Type B pancreatic cell (in vitro differentiated cells): ENCODE results near the gene WDFY1. TPM values are rescaled to one million over a fixed set of nuclear protein-coding genes. Genes with fewer than 3 reads are reported as not detected.

ENCODE experiments used
- DNase-seq: peaks from one replicate; pipeline ENCODE4 v3.0.0; 2021; ENCODE audit warnings: mixed read lengths; ENCODE audit not compliant: unreplicated experiment; ENCODE audit errors: extremely low spot score
- H3K27ac Mint-ChIP-seq: 2 replicates; pipeline ENCODE4 v1.8.0; 2021; ENCODE audit warnings: mild to moderate bottlenecking, mixed read lengths
- H3K27me3 Mint-ChIP-seq: 2 replicates; pipeline ENCODE4 v1.8.0; 2021; ENCODE audit warnings: mixed read lengths
- H3K36me3 Mint-ChIP-seq: 2 replicates; pipeline ENCODE4 v1.8.0; 2021; ENCODE audit warnings: mixed read lengths
- H3K4me1 Mint-ChIP-seq: one replicate; pipeline ENCODE4 v1.8.0; 2021; ENCODE audit warnings: mixed read lengths; ENCODE audit not compliant: unreplicated experiment
- H3K4me3 Mint-ChIP-seq: 2 replicates; pipeline ENCODE4 v1.8.0; 2021; ENCODE audit warnings: mild to moderate bottlenecking, mixed read lengths
- H3K9me3 Mint-ChIP-seq: 2 replicates; pipeline ENCODE4 v1.8.0; 2021; ENCODE audit warnings: mixed read lengths
- total RNA-seq: library from RNA; stranded (reverse); gene quantifications from 2 replicates; pipeline ENCODE4 v1.2.1, GENCODE V29; 2021; ENCODE audit warnings: low replicate concordance
- TF ChIP-seq, protein P1 (sequence below): fragments of 200-600 bp; sonication (generic); conservative IDR thresholded peaks from 2 replicates; pipeline ENCODE4 v1.5.0; 2021; ENCODE audit warnings: antibody characterized with exemption, mild to moderate bottlenecking

WDFY1 gene
- total RNA-seq, 1 donor from 2014 or later = 45.5 TPM

DNA sequence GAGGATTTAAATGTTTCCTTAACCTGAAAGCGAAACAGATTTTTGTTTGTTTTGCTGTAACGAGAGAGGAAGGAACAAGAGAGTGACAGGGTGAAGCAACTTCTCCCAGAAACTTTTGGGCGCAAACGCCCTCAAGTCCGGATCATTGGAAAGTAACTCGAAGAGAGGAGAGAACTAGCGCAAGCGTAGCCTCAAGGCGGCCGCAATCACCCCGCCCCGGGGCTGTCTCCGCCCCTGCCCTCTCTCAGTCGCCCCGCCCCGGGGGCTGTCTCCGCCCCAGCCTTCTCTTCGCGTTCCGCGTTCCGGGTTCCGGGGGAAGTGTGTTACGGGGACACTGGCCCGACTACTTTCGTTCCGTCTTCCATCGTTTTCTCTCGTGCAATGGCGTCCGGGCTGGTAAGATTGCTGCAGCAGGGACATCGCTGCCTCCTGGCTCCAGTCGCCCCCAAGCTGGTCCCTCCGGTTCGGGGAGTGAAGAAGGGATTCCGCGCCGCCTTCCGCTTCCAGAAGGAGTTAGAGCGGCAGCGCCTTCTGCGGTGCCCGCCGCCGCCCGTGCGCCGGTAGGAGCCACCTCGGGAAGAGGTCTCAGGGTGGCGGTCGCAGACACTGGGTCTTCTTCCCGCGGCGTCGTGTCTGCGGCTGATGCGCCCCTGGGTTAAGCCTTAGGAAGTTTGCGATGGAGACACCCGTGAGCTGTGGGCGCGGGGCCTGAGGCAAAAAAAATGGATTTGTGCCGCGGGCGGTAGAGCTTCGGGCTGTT is 12.1 kb upstream of the WDFY1 start, which contains the start of gene MRPL44:
Gene MRPL44, plus strand, starts transcription at position 372 of the 760 bp plus-strand sequence. Its CDS starts 10 bp downstream, at position 382.
- Mint-ChIP-seq H3K36me3 (peaks cover 3% of the 10 kb centered on the region), H3K9me3 (no peaks in the 10 kb centered on the region), H3K4me1 (peaks cover 39% of the 10 kb centered on the region), H3K27ac (peak within 1 kb of the TSS; percentile 92), H3K27me3 (peaks cover 4% of the 10 kb centered on the region), H3K4me3 (peak within 1 kb of the TSS; percentile 95)
- DNase-seq = peak; percentile 98
- TF ChIP-seq, protein P1, sequence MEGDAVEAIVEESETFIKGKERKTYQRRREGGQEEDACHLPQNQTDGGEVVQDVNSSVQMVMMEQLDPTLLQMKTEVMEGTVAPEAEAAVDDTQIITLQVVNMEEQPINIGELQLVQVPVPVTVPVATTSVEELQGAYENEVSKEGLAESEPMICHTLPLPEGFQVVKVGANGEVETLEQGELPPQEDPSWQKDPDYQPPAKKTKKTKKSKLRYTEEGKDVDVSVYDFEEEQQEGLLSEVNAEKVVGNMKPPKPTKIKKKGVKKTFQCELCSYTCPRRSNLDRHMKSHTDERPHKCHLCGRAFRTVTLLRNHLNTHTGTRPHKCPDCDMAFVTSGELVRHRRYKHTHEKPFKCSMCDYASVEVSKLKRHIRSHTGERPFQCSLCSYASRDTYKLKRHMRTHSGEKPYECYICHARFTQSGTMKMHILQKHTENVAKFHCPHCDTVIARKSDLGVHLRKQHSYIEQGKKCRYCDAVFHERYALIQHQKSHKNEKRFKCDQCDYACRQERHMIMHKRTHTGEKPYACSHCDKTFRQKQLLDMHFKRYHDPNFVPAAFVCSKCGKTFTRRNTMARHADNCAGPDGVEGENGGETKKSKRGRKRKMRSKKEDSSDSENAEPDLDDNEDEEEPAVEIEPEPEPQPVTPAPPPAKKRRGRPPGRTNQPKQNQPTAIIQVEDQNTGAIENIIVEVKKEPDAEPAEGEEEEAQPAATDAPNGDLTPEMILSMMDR = peak; percentile 15

DNA sequence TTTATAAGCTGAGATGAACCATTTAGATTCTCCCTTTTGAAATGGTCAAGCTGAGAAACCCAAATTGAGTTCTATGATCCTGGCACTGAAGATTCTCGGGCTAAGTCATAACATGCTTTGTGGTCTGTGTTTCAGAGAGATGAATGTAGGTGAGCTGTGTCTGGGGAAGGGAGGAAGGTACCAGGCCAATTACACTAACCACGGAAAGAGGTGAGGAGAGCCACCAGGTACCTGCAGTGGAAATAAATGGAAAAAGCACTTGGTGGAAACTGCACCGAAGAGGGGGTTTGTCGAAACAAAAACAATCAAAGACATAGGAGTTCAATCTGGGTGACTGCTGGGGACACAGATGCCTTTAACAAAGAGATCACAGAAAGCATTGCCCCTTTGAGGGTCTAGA is 11.2 kb upstream of the WDFY1 start:
- H3K9me3 Mint-ChIP-seq = no peaks in the 10 kb centered on the region
- TF ChIP-seq, protein P1 = no peak
- H3K4me1 Mint-ChIP-seq = peaks cover 29% of the 10 kb centered on the region
- H3K27me3 Mint-ChIP-seq = peaks cover 4% of the 10 kb centered on the region
- H3K27ac Mint-ChIP-seq = peak overlapping the region; percentile 68
- peak overlapping the region; percentile 95 for H3K4me3 Mint-ChIP-seq
- H3K36me3 Mint-ChIP-seq = no peaks in the 10 kb centered on the region
- DNase-seq = no peak

DNA sequence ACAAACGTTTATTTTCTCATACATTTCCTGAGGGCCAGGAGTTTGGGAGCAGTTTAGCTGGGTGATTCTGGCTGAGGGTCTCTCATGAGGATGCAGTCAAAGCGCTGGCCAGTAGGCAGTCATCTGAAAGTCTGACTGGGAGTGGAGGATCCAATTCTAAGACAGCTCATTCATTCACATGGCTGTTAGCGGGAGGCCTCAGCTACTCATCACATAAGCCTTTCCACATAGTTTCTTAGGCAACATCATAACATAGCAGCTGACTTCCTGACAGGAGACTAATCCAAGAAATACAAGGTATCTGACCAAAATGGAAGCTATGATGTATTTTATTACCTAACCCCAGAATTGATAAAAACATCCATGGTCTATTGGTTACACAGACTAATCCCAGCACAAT is 9.3 kb upstream of the WDFY1 start:
- Mint-ChIP-seq H3K9me3 (no peaks in the 10 kb centered on the region), H3K36me3 (no peaks in the 10 kb centered on the region), H3K27me3 (peaks cover 4% of the 10 kb centered on the region), H3K4me1 (peaks cover 10% of the 10 kb centered on the region), H3K4me3 (no peak overlapping the region), H3K27ac (no peak overlapping the region)
- TF ChIP-seq, protein P1 = no peak
- DNase-seq = no peak

DNA sequence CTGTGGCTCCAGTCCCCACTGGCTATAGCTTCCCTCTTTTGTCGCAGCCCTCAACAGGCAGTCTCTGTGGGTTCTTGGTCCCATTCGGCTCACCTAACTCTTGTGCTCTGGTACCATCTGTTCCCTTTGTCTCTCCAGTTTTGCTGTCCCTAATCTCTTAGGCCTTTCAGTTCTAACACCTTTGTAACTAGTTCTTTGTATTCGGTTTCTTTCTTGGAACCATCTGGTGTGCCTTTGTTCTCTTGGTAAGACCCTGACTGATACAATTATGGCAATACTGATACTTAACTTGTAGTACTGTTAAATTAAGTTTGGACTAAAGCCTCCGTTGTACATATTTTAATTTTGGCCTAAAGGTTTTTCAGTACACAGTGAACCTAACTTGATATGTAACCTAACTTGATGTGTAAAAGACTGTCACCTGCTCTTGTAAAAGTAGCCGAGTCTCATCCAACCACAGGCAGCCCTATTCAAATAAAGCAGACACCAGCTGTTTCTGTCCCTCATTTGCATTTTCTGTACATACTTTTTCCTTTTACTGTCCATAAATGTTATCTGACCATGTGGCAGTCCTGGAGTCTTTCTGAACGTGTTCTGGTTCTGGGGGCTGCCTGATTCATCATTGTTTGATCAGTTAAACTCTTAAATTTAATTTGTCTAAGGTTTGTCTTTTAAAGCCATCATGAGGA is 7.3 kb upstream of the WDFY1 start:
- H3K27me3 Mint-ChIP-seq = peaks cover 8% of the 10 kb centered on the region
- H3K4me3 Mint-ChIP-seq = no peak overlapping the region
- no peak overlapping the region for H3K27ac Mint-ChIP-seq
- DNase-seq = no peak
- TF ChIP-seq, protein P1 = no peak
- H3K36me3 Mint-ChIP-seq = no peaks in the 10 kb centered on the region
- peaks cover 11% of the 10 kb centered on the region for H3K4me1 Mint-ChIP-seq
- H3K9me3 Mint-ChIP-seq = no peaks in the 10 kb centered on the region

DNA sequence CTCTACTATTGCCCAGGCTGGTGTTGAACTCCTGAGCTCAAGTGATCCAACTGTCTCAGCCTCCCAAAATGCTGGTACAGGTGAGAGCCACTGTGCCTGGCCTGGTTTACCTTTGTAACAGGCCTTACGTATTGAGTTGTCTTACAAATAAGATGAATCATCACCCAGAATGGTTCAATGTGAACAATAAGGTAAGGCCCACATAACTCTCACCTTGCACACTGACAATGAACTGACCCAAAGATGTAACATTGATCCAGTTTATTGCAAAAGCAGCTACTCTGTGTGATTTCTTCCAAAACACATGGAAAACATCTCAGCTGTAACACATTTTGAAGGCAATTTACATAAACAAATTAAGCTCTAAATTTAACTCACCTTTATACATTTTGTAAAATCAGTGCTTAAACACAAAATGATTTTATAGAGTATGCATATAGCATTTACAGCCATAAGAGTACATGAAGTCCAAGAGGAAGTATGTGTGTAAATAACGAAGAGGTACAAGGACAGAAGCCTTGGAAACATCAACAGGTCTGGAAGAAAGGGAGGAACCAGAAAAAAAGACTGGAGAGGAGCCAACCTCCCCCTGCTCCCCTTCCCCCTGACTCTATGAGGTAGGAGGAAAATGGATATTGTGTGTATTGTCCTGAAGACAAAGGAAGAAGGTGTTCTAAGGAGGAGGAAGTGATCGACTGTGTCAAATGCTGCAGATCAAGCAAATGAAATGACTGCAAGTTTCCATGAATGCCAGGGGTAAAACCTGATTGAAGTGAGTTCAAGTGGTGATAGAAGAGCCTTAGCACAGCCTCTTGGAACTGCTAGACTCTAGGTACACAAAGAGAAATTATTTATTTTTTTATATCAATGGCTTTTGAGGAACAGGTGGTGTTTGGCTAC is 5.6 kb upstream of the WDFY1 start:
- TF ChIP-seq, protein P1 = no peak
- Mint-ChIP-seq H3K4me1 (peaks cover 9% of the 10 kb centered on the region), H3K27ac (no peak overlapping the region), H3K27me3 (peaks cover 4% of the 10 kb centered on the region), H3K9me3 (no peaks in the 10 kb centered on the region), H3K4me3 (no peak overlapping the region), H3K36me3 (no peaks in the 10 kb centered on the region)
- no peak for DNase-seq
